PC-3 (cell line): ENCODE data around the gene JUNB. TPM values are rescaled to one million over a fixed set of nuclear protein-coding genes. Genes with fewer than 3 reads are reported as not detected.

ENCODE experiments used
- ATAC-seq: fragments of 200-7000 bp; cut with Tn5 transposase; 2 replicates; pipeline ENCODE4 v1.9.1; 2020; ENCODE audit warnings: mild to moderate bottlenecking, moderate library complexity
- BruUV-seq: library from RNA; stranded (reverse); fragments of 400-500 nt; replicated peaks from 2 replicates; lab custom pipeline; 2021; lab: Mats Ljungman, UMichigan
- CTCF ChIA-PET: fragments of 300-600 bp; sonication (Branson Sonifier 250); formaldehyde crosslinking; loops from one replicate; lab custom pipeline; 2022; ENCODE audit warnings: antibody characterized with exemption; lab: Charles Lee
- POLR2A ChIA-PET: fragments of 300-600 bp; sonication (Branson Sonifier 250); formaldehyde crosslinking; loops from one replicate; lab custom pipeline; 2022; ENCODE audit warnings: antibody characterized with exemption; ENCODE audit not compliant: unreplicated experiment; lab: Charles Lee
- DNase-seq: peaks from one replicate; pipeline ENCODE4 v3.0.0-alpha.2; 2015
- H2AFZ ChIP-seq: fragments of 300-600 bp; sonication (generic); 2 replicates; pipeline ENCODE4 v1.6.0; 2016; ENCODE audit warnings: antibody characterized with exemption, low read length
- H3F3A ChIP-seq: fragments of 300-600 bp; sonication (generic); one replicate; pipeline ENCODE4 v1.6.0; 2017; ENCODE audit warnings: antibody characterized with exemption, low read length, control low read depth, mild to moderate bottlenecking; ENCODE audit not compliant: unreplicated experiment
- H3K27ac ChIP-seq: fragments of 300-600 bp; sonication (generic); 2 replicates; pipeline ENCODE4 v1.5.1; 2016; ENCODE audit warnings: mild to moderate bottlenecking, low read length
- H3K27me3 ChIP-seq: fragments of 300-600 bp; sonication (generic); 2 replicates; pipeline ENCODE4 v1.6.1; 2016; ENCODE audit warnings: low read length, mixed read lengths
- H3K36me3 ChIP-seq: fragments of 300-600 bp; sonication (generic); 2 replicates; pipeline ENCODE4 v1.6.1; 2016; ENCODE audit warnings: low read depth, mixed run types, low read length, mixed read lengths
- H3K4me1 ChIP-seq: fragments of 300-600 bp; sonication (generic); 2 replicates; pipeline ENCODE4 v1.5.1; 2016; ENCODE audit warnings: low read length; ENCODE audit not compliant: insufficient read depth
- H3K4me2 ChIP-seq: fragments of 300-600 bp; sonication (generic); 2 replicates; pipeline ENCODE4 v1.6.0; 2016; ENCODE audit warnings: low read length
- H3K4me3 ChIP-seq: fragments of 300-600 bp; sonication (generic); 2 replicates; pipeline ENCODE4 v1.5.1; 2016; ENCODE audit warnings: mild to moderate bottlenecking, low read length, mixed read lengths
- H3K79me2 ChIP-seq: fragments of 300-600 bp; sonication (generic); 2 replicates; pipeline ENCODE4 v1.6.1; 2017; ENCODE audit warnings: low read length, mixed read lengths
- H3K9ac ChIP-seq: fragments of 300-600 bp; sonication (generic); 2 replicates; pipeline ENCODE4 v1.6.0; 2016; ENCODE audit warnings: mild to moderate bottlenecking, low read length
- H3K9me2 ChIP-seq: fragments of 300-600 bp; sonication (generic); replicated peaks from 2 replicates; pipeline ENCODE4 v1.6.1; 2016; ENCODE audit warnings: mixed run types, low read length, mixed read lengths
- H3K9me3 ChIP-seq: fragments of 300-600 bp; sonication (generic); 2 replicates; pipeline ENCODE4 v1.6.1; 2016; ENCODE audit warnings: low read length, mixed read lengths
- H4K20me1 ChIP-seq: fragments of 300-600 bp; sonication (generic); 2 replicates; pipeline ENCODE4 v1.6.1; 2016; ENCODE audit warnings: low read length, mixed read lengths
- EZH2 ChIP-seq: fragments of 300-600 bp; sonication (generic); IDR thresholded peaks from one replicate; pipeline ENCODE4 v1.6.1; 2017; ENCODE audit warnings: antibody characterized with exemption, mild to moderate bottlenecking, low read length; ENCODE audit not compliant: unreplicated experiment
- EZH2phosphoT487 ChIP-seq: fragments of 300-600 bp; sonication (generic); IDR thresholded peaks from 2 replicates; pipeline ENCODE4 v1.6.1; 2018; ENCODE audit warnings: mild to moderate bottlenecking, antibody characterized with exemption, low read length, borderline replicate concordance
- intact Hi-C: fragments of 100-400 bp; cut with micrococcal nuclease; formaldehyde crosslinking; loops from 2 replicates; pipeline ENCODE4 v1.9.0; 2023
- total RNA-seq: library from RNA; depleted of rRNA; stranded (reverse); fragments of >200 nt; gene quantifications from 2 replicates; pipeline ENCODE4 v1.2.3, GENCODE V29; 2014
- TF ChIP-seq, protein P1 (sequence below): fragments of 300-600 bp; sonication (generic); conservative IDR thresholded peaks from 2 replicates; pipeline ENCODE4 v1.5.1; 2017; ENCODE audit warnings: antibody characterized with exemption, low read depth, mild to moderate bottlenecking, low read length

JUNB gene
- total RNA-seq, 1 experiment from 2014 or later: 343 TPM

DNA sequence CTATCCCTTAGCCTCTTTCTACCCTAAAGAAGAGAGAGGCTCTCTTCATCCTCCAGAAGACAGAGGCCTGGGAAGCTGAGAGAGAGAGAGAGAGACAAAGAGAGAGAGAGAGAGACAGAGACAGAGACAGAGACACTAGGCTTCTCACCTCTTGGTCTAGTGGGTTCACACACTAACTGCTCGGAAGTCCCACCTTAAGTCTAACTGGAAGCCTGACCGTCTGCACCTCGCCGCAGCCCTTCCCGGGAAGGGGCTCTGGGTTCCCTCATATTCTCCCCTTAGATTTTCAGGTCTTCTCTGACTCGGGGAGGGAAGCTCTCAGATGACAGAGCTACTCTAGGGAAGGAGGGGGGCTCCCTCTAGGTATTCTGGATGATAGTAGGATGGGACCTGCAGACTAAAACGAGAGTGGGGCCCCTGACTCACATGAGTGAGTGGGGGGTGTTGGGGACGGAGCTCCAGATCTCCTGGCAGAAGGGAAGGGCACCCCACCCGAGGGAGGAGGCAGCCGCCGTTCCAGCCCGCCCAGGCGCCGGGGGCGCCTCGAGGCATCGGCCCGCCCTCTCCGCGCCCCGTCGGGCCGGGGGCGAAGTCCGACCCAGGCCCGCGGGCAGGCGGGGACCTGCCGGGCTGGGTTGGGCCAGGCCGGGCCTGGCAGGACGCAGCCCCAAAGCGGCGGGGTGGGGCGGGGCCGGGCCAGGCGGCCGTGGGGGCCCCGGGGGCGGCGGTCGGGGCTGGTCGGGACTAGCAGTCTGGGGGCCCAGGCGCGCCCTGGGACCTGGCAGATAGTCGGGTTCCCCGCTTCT is 2.0 kb upstream of the JUNB start:
- H4K20me1 ChIP-seq: peaks cover 16% of the 10 kb centered on the region
- H2AFZ ChIP-seq: peak overlapping the region; percentile 70
- DNase-seq: peak; percentile 25
- BruUV-seq: no TSS peak
- intact Hi-C loops: no loop called here
- peak overlapping the region; percentile 90 for H3K4me3 ChIP-seq
- H3K79me2 ChIP-seq: peaks cover 21% of the 10 kb centered on the region
- H3K36me3 ChIP-seq: no peaks in the 10 kb centered on the region
- peaks cover 12% of the 10 kb centered on the region for H3F3A ChIP-seq
- ChIA-PET POLR2A (no interaction called here), CTCF (interaction anchor here (0.5 to 0.7 kb wide), 2 partner anchors 9 to 11 kb away, joined by 3 to 4 read pairs; no protein-coding TSS in a partner anchor)
- no peaks in the 10 kb centered on the region for H3K9me3 ChIP-seq
- no peaks in the 10 kb centered on the region for H3K9me2 ChIP-seq
- H3K27ac ChIP-seq: peak overlapping the region; percentile 69
- no peaks in the 10 kb centered on the region for H3K27me3 ChIP-seq
- H3K4me1 ChIP-seq: peaks cover 61% of the 10 kb centered on the region
- peak overlapping the region; percentile 92 for H3K4me2 ChIP-seq
- TF ChIP-seq EZH2phosphoT487: no peak
- TF ChIP-seq EZH2: no peak
- TF ChIP-seq, protein P1, sequence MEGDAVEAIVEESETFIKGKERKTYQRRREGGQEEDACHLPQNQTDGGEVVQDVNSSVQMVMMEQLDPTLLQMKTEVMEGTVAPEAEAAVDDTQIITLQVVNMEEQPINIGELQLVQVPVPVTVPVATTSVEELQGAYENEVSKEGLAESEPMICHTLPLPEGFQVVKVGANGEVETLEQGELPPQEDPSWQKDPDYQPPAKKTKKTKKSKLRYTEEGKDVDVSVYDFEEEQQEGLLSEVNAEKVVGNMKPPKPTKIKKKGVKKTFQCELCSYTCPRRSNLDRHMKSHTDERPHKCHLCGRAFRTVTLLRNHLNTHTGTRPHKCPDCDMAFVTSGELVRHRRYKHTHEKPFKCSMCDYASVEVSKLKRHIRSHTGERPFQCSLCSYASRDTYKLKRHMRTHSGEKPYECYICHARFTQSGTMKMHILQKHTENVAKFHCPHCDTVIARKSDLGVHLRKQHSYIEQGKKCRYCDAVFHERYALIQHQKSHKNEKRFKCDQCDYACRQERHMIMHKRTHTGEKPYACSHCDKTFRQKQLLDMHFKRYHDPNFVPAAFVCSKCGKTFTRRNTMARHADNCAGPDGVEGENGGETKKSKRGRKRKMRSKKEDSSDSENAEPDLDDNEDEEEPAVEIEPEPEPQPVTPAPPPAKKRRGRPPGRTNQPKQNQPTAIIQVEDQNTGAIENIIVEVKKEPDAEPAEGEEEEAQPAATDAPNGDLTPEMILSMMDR: no peak
- peak overlapping the region; percentile 52 for H3K9ac ChIP-seq
- ATAC-seq: peak; percentile 0

DNA sequence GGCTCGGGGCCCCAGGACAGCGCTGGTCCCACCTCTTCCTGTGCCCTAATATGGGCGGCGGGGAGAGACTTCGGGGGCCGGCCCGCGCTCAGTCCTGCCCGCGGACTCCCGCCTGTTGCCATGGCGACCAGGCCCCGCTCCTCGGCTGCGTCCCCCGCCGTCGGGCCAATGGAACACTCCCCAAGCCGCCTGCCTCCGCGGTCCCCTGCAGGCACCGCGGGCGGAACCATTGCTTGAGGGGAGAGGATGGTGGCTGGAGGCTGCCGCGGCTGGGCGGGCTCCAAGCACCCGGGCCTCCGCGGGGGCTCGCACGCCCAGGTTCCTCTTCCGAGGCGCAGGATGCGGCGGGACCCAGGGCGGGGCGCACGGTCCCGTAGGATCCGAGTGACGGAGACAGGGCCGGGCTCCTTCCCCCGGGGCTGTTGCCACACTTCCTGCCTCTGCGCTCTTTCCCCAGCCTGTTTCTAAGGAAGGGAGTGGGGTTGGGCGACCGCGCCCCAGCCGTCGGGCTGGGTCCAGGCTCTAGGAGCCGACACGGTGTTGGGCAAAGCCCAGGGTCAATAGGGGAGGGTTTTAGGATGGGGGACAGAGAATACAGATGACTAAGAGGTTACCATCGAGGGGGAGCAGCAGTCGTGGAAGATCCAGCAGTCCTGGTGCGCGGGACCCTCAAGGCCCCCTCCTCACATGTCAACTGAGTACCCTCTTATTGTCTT is 1.2 kb upstream of the JUNB start:
- H3K4me3 ChIP-seq: peak overlapping the region; percentile 90
- peak overlapping the region; percentile 52 for H3K9ac ChIP-seq
- peak overlapping the region; percentile 70 for H2AFZ ChIP-seq
- no peaks in the 10 kb centered on the region for H3K9me2 ChIP-seq
- no peaks in the 10 kb centered on the region for H3K27me3 ChIP-seq
- ChIA-PET CTCF (interaction anchor here (0.5 kb wide), 1 partner anchor 10 kb away, joined by 3 read pairs; no protein-coding TSS in a partner anchor), POLR2A (no interaction called here)
- intact Hi-C loops: no loop called here
- H3K9me3 ChIP-seq: no peaks in the 10 kb centered on the region
- TF ChIP-seq, protein P1: no peak
- TF ChIP-seq EZH2phosphoT487: peak; percentile 90
- DNase-seq: peak; percentile 94
- H3K4me2 ChIP-seq: peak overlapping the region; percentile 92
- peak; percentile 34 for ATAC-seq
- H3K27ac ChIP-seq: peak overlapping the region; percentile 69
- no peaks in the 10 kb centered on the region for H3K36me3 ChIP-seq
- H4K20me1 ChIP-seq: peaks cover 16% of the 10 kb centered on the region
- H3K79me2 ChIP-seq: peaks cover 21% of the 10 kb centered on the region
- H3F3A ChIP-seq: peaks cover 12% of the 10 kb centered on the region
- BruUV-seq: no TSS peak
- peaks cover 58% of the 10 kb centered on the region for H3K4me1 ChIP-seq
